Stimulated activated CD4-positive, alpha-beta T cell treated with anti-CD3 and anti-CD28 coated beads, Interleukin-1b, Interleukin-23, amount 100 ng/mL, for 24 hours (primary cell): ENCODE results near the gene AHRR.
"Not testable (repeated sequence)": the region's sequence is repeated elsewhere in the genome, so short reads cannot be mapped to it uniquely, and the experiment has no call there.

Experiments
- DNase-seq, 4 experiments: peaks; one replicate each; pipeline ENCODE4 v3.0.0-alpha.2; 2020; ENCODE audit warnings: low read depth in 4 of 4, low spot score in 1 of 4

AHRR gene

GRCh38 chr5:484556-484955 lies 163.0 kb downstream of the AHRR start:
- no peak for DNase-seq

- DNase-seq = no peak
Measured at GRCh38 chr5:485113-485945, 163.8 kb downstream of the AHRR start.

GRCh38 chr5:485946-486491 lies 164.5 kb downstream of the AHRR start:
- no peak for DNase-seq

- DNase-seq = not testable (repeated sequence)
Measured at GRCh38 chr5:486597-486996, 165.1 kb downstream of the AHRR start.
